ACHN (cell line): ENCODE measurements around the gene DSG2.
A peak's percentile ranks its signal among the peaks of the same experiment; 100 is the strongest.
"Not testable (repeated sequence)": the region's sequence is repeated elsewhere in the genome, so short reads cannot be mapped to it uniquely, and the experiment has no call there.

Experiments used
- DNase-seq: peaks from one replicate; pipeline ENCODE4 v3.0.0-alpha.2; 2015
- in situ Hi-C: cut with HindIII; loops from 2 replicates; pipeline ENCODE4 v1.10.0; 2017; ENCODE audit warnings: low sequenced_read_pairs, low pct_ligation_motif_present, low pct_unique_long_range_greater_than_20kb

DSG2 gene

GRCh38 chr18:31497404-31497835 lies 557 bp upstream of the DSG2 start:
- DNase-seq, result no peak
- in situ Hi-C loops, result no loop called here

GRCh38 chr18:31498574-31499524 lies 872 bp downstream of the DSG2 start:
- no peak for DNase-seq
- in situ Hi-C loops, result no loop called here

- no peak for DNase-seq
- in situ Hi-C loops, result no loop called here
Measured at GRCh38 chr18:31500051-31500688, 2.2 kb downstream of the DSG2 start.

GRCh38 chr18:31503011-31503410 lies 5.0 kb downstream of the DSG2 start:
- in situ Hi-C loops, result no loop called here
- no peak for DNase-seq

- no peak for DNase-seq
- in situ Hi-C loops, result no loop called here
Measured at GRCh38 chr18:31504455-31505147, 6.6 kb downstream of the DSG2 start.

- in situ Hi-C loops, result no loop called here
- DNase-seq, result no peak
Measured at GRCh38 chr18:31505156-31505555, 7.2 kb downstream of the DSG2 start.

GRCh38 chr18:31506024-31506742 lies 8.2 kb downstream of the DSG2 start:
- in situ Hi-C loops, result no loop called here
- DNase-seq, result peak; percentile 33

GRCh38 chr18:31507124-31507523 lies 9.1 kb downstream of the DSG2 start:
- in situ Hi-C loops, DNase-seq: not testable (repeated sequence)

GRCh38 chr18:31508781-31509180 lies 10.8 kb downstream of the DSG2 start:
- DNase-seq, result peak; percentile 51
- in situ Hi-C loops, result no loop called here

GRCh38 chr18:31509571-31509970 lies 11.6 kb downstream of the DSG2 start:
- in situ Hi-C loops, result no loop called here
- no peak for DNase-seq

- in situ Hi-C loops, result no loop called here
- DNase-seq, result no peak
Measured at GRCh38 chr18:31510319-31510718, 12.3 kb downstream of the DSG2 start.

- no peak for DNase-seq
- in situ Hi-C loops, result no loop called here
Measured at GRCh38 chr18:31511098-31511497, 13.1 kb downstream of the DSG2 start.

- in situ Hi-C loops, result no loop called here
- peak; percentile 89 for DNase-seq
Measured at GRCh38 chr18:31512203-31512764, 14.3 kb downstream of the DSG2 start.

GRCh38 chr18:31513189-31513935 lies 15.4 kb downstream of the DSG2 start:
- in situ Hi-C loops, result no loop called here
- DNase-seq, result peak; percentile 86

GRCh38 chr18:31516437-31516836 lies 18.5 kb downstream of the DSG2 start:
- in situ Hi-C loops, result no loop called here
- no peak for DNase-seq

GRCh38 chr18:31526374-31526773 lies 28.4 kb downstream of the DSG2 start:
- in situ Hi-C loops, result no loop called here
- DNase-seq, result no peak

GRCh38 chr18:31533236-31533635 lies 35.3 kb downstream of the DSG2 start:
- in situ Hi-C loops, result no loop called here
- no peak for DNase-seq

- no peak for DNase-seq
- in situ Hi-C loops, result no loop called here
Measured at GRCh38 chr18:31538837-31539236, 40.9 kb downstream of the DSG2 start.
